Measurements from ENCODE around the gene STXBP6.
A peak's percentile ranks its signal among the peaks of the same experiment; 100 is the strongest.
"Not testable (repeated sequence)": the region's sequence is repeated elsewhere in the genome, so short reads cannot be mapped to it uniquely, and the experiment has no call there.

Gene STXBP6

GRCh38 chr14:24990050-24990449 is 59.9 kb downstream of the STXBP6 start:
- FAIRE-seq (no peak), DNase-seq (ENCODE audit: low spot score) (no peak)

GRCh38 chr14:24988760-24989159 is 61.2 kb downstream of the STXBP6 start:
- FAIRE-seq (no peak), DNase-seq (ENCODE audit: low spot score) (no peak)

DNA sequence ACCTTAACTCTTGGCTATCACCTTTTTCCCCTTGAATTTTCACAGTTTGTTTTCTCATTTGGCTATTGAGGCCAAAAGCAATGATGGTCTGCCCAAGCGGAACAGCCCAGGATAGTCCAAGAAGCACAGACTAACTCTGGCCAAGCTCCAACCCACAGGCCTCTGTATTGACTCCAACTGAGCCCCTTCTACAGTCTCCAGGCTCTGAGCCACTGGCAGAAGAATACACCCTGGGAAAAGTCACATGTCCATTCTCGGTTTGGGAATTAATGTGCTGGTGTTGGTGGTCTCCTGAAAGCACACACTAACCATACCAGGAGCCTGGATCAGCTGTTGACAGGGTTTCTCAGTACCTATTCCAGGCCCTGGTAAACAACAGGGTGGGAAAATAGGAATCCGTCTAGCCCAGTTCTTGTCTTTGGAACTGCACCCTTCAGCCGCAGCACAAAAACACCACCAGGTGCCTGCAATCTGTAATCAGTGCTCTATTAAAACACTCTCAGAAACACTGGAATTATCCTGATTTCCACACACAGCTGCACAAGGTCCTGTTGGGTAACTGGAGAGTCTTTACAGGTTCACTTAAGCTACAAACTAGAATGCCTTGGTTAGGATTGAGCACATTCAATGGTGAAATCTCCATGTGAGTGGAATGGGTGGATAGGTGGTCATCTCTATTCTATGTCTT is 63.6 kb downstream of the STXBP6 start:
- FAIRE-seq (no peak), DNase-seq (ENCODE audit: low spot score) (no peak)

- no peak for DNase-seq (ENCODE audit: low spot score)
- no peak for FAIRE-seq
These were observed 64.9 kb downstream of the STXBP6 start for GRCh38 chr14:24984846-24985589.

DNA sequence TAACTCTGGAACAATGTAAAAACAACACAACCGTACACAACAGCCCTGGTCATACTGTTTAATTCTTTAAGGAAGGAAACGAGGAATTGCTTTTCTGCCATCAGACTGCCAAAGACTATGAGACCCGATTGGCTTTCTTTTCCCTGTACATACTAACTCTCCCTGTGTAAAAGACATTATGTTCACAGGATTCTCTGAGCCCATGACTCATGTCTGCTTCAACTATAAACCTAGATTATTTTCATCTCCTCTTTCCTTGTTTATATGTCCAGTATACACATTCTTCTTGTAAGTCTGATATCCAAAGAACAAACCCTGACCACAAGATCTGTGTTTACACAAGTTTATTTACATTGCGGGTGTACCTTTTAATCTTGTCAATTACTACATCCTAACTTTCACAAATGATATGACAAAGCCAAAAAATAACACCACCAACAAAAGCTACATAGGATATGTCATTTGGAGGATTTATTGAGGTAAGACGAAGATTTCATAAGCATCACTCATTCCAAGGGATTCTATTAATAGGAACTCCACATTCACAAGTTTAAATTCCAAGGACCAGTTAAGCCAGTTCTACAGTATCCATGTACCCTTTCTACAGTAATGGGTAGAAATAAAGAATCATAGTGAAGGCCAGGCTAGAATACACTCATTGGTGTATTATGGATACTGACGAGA is 67.3 kb downstream of the STXBP6 start:
- DNase-seq (ENCODE audit: low spot score): peak; percentile 14
- no peak for FAIRE-seq

- DNase-seq (ENCODE audit: low spot score) (no peak), FAIRE-seq (no peak)
These were observed 70.2 kb downstream of the STXBP6 start for GRCh38 chr14:24979725-24980239.

- FAIRE-seq (peak; percentile 90), DNase-seq (ENCODE audit: low spot score) (peak; percentile 64)
These were observed 70.9 kb downstream of the STXBP6 start for GRCh38 chr14:24978862-24979724.

GRCh38 chr14:24976602-24977001 is 73.3 kb downstream of the STXBP6 start:
- no peak for DNase-seq (ENCODE audit: low spot score)
- no peak for FAIRE-seq

DNA sequence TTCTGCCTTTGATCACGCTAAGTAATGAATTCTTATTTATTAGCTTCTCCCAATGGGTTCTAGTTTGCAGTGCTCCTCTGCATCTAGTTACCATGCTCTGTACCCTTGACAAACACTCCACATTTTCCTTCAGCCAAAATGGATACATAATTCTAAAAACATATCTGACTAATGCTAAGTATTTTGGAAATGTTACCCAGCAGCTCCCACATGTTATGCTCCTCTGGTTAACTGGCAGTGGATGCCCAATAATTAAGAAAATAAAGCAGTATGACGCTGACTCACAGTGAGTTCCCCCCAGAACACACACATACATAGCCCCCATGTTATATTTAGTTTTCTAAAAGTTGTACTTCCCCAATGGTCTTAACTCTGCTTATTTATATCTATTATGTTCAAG is 74.6 kb downstream of the STXBP6 start:
- no peak for FAIRE-seq

DNA sequence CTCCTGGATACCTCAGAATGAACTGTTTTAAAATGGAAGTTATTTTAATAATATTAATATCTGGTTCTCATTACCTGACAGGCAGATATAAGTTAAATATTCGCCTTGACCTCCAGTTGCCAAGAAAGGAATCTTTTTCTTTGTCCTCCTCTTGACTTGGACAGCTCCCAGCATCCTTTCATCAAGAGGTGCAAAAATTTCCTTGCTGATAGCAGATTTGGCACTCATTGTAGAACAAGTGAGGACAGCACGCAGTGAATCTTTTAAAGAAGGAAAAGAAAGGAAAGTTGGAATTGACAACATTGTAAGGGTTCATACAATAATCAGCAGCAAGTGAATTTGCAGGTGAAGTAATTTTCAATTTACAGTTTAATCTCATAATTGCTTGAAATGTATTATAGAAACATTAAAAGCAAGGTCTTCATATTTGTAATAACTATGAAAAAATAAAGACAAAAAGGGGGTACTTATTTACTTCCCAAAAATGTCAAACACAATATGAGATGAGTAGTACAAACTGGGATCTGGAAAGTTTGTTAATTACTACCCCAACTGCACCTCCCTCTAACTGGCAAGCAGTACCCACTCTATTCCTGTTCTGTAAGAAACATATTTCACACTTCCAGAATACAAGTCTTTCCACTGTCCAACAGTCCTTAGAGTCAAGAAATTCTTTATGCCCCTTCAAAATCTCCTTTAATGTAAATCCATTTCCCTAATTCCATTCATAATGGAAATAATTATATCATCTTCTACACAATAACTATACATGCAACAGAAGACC is 75.2 kb downstream of the STXBP6 start:
- DNase-seq (ENCODE audit: low spot score) (no peak), FAIRE-seq (no peak)

More for the DNA sequence above, 74.6 kb downstream of the STXBP6 start:
- DNase-seq (ENCODE audit: low spot score): no peak

DNA sequence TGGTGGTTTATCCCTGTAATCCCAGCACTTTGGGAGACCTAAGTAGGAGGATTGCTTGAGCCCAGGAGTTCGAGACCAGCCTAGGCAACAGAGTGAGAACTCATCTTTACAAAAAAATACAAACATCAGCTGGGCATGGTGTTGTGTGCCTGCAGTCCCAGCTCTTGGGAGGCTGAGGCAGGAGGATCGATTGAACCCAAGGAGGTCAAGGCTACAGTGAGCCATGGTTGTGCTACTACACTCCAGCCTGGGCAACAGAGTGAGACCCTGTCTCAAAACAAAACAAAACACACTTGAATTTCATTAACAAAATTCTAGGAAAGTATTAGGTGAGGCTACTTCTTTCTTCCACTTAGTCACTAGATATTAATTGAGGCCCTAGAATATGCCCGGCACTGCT is 77.1 kb downstream of the STXBP6 start:
- FAIRE-seq (no peak), DNase-seq (ENCODE audit: low spot score) (no peak)

GRCh38 chr14:24971255-24971654 is 78.7 kb downstream of the STXBP6 start:
- no peak for DNase-seq (ENCODE audit: low spot score)
- no peak for FAIRE-seq

DNA sequence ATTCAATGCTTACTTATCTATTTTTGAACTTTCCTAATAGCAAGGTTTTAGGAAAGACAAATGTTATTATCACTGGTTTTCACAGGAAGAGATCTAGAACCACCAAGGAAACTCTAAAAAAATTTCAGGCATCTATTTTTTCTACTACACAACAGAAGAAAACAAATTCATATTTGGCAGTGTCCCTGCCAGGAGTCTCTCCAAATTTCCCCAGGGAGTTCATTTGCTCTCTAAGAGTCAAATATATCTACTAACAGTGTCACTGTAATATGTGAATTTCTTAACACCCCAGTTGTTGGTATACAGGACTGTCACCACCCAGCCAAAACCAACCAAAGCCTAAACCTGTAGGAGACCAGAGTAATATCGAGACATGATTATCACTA is 83.4 kb downstream of the STXBP6 start:
- DNase-seq (ENCODE audit: low spot score) (no peak), FAIRE-seq (no peak)

GRCh38 chr14:24965934-24966578 is 83.9 kb downstream of the STXBP6 start:
- peak; percentile 46 for FAIRE-seq
- DNase-seq (ENCODE audit: low spot score): peak; percentile 57

GRCh38 chr14:24965578-24965933 is 84.4 kb downstream of the STXBP6 start:
- no peak for FAIRE-seq

GRCh38 chr14:24964591-24964990 is 85.4 kb downstream of the STXBP6 start:
- no peak for FAIRE-seq
- DNase-seq (ENCODE audit: low spot score): no peak

More at GRCh38 chr14:24965578-24965933, 84.4 kb downstream of the STXBP6 start:
- no peak for DNase-seq (ENCODE audit: low spot score)

GRCh38 chr14:24964048-24964447 is 85.9 kb downstream of the STXBP6 start:
- no peak for FAIRE-seq
- DNase-seq (ENCODE audit: low spot score): no peak

- not testable (repeated sequence) for FAIRE-seq
These were observed 87.8 kb downstream of the STXBP6 start for GRCh38 chr14:24962118-24962517.

GRCh38 chr14:24960816-24961215 is 89.1 kb downstream of the STXBP6 start:
- DNase-seq (ENCODE audit: low spot score): no peak
- FAIRE-seq: no peak

More at GRCh38 chr14:24962118-24962517, 87.8 kb downstream of the STXBP6 start:
- DNase-seq (ENCODE audit: low spot score): not testable (repeated sequence)

DNA sequence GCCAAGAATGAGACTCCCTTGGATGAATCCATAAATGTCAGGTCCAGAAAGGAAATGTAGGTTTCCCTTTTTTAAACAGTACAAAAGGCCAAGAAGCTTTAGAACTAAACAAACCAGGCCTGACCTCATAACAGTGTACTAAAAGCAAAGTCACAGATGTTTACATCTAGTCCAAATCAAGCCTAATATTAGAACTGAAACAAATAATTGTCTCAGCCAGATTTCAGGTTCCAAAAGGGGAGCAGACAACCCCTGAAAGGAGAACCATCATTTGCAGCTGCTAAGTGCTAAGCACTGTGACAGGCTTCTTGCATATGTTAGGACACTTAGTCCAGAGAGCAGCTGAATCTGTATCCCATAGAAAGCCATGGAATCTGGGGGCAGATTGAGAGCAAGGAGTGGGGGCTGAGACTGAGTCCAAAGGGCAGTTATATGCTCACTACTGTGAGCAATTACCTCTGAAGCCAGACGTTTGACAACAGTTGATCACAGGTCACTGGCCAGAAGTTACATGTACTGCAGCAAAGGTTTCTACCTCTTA is 90.1 kb downstream of the STXBP6 start:
- DNase-seq (ENCODE audit: low spot score): no peak
- FAIRE-seq: no peak
